ENCODE data around the gene CDKAL1.

DNA sequence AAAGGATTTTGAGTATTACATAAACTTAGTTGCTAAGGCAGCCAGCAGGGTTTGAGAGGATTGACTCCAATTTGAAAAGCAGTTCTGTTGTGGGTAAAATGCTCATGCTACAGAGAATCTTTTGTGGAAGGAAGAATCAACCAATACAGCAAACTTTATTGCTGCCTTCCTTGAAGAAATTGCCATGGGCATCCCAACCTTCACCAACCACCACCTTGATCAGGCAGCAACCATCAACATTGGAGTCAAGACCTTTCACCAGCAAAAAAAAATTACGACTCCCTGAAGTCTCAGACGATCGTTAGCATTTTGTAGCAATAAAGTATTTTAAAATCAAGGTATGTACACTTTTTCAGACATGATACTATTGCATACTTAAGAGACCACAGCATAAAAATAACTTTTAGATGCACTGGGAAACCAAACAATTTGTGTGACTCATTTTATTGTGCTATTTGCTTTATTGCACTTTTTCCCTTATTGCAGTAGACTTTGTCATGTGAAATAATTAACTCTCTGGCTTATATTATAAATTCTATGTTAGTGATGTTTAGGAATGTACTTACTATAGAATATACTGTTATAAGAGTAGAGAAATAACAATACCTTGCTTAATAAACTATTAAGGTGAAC, 390.8 kb downstream of the CDKAL1 start:
- TF ChIP-seq, protein P1, sequence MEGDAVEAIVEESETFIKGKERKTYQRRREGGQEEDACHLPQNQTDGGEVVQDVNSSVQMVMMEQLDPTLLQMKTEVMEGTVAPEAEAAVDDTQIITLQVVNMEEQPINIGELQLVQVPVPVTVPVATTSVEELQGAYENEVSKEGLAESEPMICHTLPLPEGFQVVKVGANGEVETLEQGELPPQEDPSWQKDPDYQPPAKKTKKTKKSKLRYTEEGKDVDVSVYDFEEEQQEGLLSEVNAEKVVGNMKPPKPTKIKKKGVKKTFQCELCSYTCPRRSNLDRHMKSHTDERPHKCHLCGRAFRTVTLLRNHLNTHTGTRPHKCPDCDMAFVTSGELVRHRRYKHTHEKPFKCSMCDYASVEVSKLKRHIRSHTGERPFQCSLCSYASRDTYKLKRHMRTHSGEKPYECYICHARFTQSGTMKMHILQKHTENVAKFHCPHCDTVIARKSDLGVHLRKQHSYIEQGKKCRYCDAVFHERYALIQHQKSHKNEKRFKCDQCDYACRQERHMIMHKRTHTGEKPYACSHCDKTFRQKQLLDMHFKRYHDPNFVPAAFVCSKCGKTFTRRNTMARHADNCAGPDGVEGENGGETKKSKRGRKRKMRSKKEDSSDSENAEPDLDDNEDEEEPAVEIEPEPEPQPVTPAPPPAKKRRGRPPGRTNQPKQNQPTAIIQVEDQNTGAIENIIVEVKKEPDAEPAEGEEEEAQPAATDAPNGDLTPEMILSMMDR (IDR thresholded peaks at IDR 0.05) = no peak
- TF ChIP-seq POLR2A (IDR thresholded peaks at IDR 0.05) (no peak), POLR2AphosphoS5 (IDR thresholded peaks at IDR 0.05) (no peak), EP300 (IDR thresholded peaks at IDR 0.05) (no peak)
